Heart left ventricle (tissue), 16 donors: ENCODE results near the gene TMEM259. TPM values are rescaled to one million over a fixed set of nuclear protein-coding genes. Genes with fewer than 3 reads are reported as not detected.

ENCODE experiments used
- ATAC-seq, 4 donors: fragments of 200-7000 bp; cut with Tn5 transposase; one replicate each; pipeline ENCODE4 v1.9.1; 2020 to 2022; ENCODE audit warnings: moderate library complexity in 4 of 4, mild to moderate bottlenecking in 3 of 4, moderate number of reproducible peaks in 1 of 4
- DNase-seq, 5 donors: peaks; one replicate each; pipeline ENCODE4 v3.0.0-alpha.2; 2020
- H3K27ac ChIP-seq, 12 donors: fragments of 200-600 bp; sonication (generic) in 4 of 12; one replicate each; pipeline versions ENCODE4 v1.5.0 to v1.8.0; 2016 to 2022; ENCODE audit warnings: mild to moderate bottlenecking in 2 of 12
- H3K27me3 ChIP-seq, 9 donors: fragments of 200-600 bp; sonication (generic) in 2 of 9; one replicate each; pipeline versions ENCODE4 v1.5.1 to v1.8.0; 2016 to 2022; ENCODE audit warnings: mild to moderate bottlenecking in 3 of 9
- H3K36me3 ChIP-seq, 9 donors: fragments of 200-600 bp; sonication (generic) in 2 of 9; one replicate each; pipeline versions ENCODE4 v1.5.0 to v1.8.0; 2018 to 2022; ENCODE audit warnings: mild to moderate bottlenecking in 2 of 9
- H3K4me1 ChIP-seq, 12 donors: fragments of 200-600 bp; sonication (generic) in 4 of 12; one replicate each; pipeline versions ENCODE4 v1.5.0 to v1.8.0; 2016 to 2022; ENCODE audit warnings: mild to moderate bottlenecking in 3 of 12
- H3K4me3 ChIP-seq, 12 donors: fragments of 200-600 bp; sonication (generic) in 4 of 12; one replicate each; pipeline versions ENCODE4 v1.5.0 to v1.8.0; 2017 to 2022; ENCODE audit warnings: mild to moderate bottlenecking in 9 of 12, moderate library complexity in 4 of 12
- H3K9me3 ChIP-seq, 12 donors: fragments of 200-600 bp; sonication (generic) in 4 of 12; one replicate each; pipeline versions ENCODE4 v1.5.0 to v1.8.0; 2016 to 2022; ENCODE audit warnings: mild to moderate bottlenecking in 1 of 12
- CTCF ChIP-seq, 12 donors: fragments of 200-600 bp; sonication (generic) in 4 of 12; IDR thresholded peaks; one replicate each; pipeline versions ENCODE4 v1.5.0 to v1.8.0; 2018 to 2022; ENCODE audit warnings: antibody characterized with exemption in 12 of 12, mild to moderate bottlenecking in 5 of 12
- POLR2A ChIP-seq, 2 donors: fragments of 450-650 bp; IDR thresholded peaks; one replicate each; pipeline ENCODE4 v1.6.1; 2017; ENCODE audit warnings: antibody characterized with exemption in 2 of 2, mild to moderate bottlenecking in 2 of 2, moderate library complexity in 2 of 2
- WGBS, 4 donors: extraction: QIAGEN DNeasy Blood & Tissue Kit in 2 of 4; methylation state at CpG; one replicate each; pipeline versions ENCODE4 v1.1.5 to v1.1.7; 2013 to 2018; 5-methylcytosine and 5-hydroxymethylcytosine counted together
- intact Hi-C, 10 donors: fragments of 100-400 bp; cut with DNase I; formaldehyde crosslinking; loops; one replicate each; pipeline versions ENCODE4 v1.11.1 to v1.14.2; 2022
- polyA plus RNA-seq, 2 donors: library from polyadenylated mRNA; stranded (reverse); fragments of 200-250 nt; gene quantifications; one replicate each; pipeline ENCODE4 v1.2.3, GENCODE V29; 2013
- total RNA-seq, 9 donors: library from RNA; depleted of rRNA in 2 of 9; stranded (reverse); fragments of >200 nt in 2 of 9; fragmentation: NEBNext Ultra II Directional in 3 of 9; extraction: Animal tissue kit (Norgen Biotek cat#: 25700) in 3 of 9; gene quantifications; one replicate each; pipeline versions ENCODE4 v1.1.0 to v1.2.4, GENCODE V29; 2016 to 2023
- donor health status: ischemic (EF 13 %, LVEDD 7.1; RV severe dilation, severe dysfunction).
- donor health status: healthy with polysubstance abuse.
- donor health status: DM: no; HTN: yes; CAD: no.
- donor health status: DM: no; HTN: no; CAD: no.
- donor health status: ischemic (EF 25% LVEDD 6.9; RV normal size, moderate dysfunction).
- donor health status: ischemic (EF 25% LVEDD 5.7; RV mildly dilated, moderate dysfunction).
- donor health status: healthy.
- donor health status: DM: yes; HTN: yes; CAD: no.
- donor health status: ischemic (EF 35%, LVEDD 5.7; RV mildly dilated, moderate dysfunction).
- donor health status: nonischemic (EF 11% LVEDD 7.7; RV severe dilation, severe dysfunction).
- donor health status: DM: yes; HTN: yes; CAD: no.
- donor health status: PGD.
- donor health status: ischemic (EF 29% LVEDD 5.4; RV normal size, mild dysfunction).
- donor health status: nonischemic (EF 23%, LVEDD 6.1; RV moderate dilation, normal function).

The TMEM259 gene
- total and polyA plus RNA-seq, 11 donors = 95.1 to 189 (median 113) TPM

GRCh38 chr19:1009041-1009980, 11.6 kb downstream of the TMEM259 start:
- Histone ChIP-seq H3K27me3 (no peaks in the 10 kb centered on the region), H3K4me3 (peak overlapping the region in 1 of 12 donors; percentile 12), H3K4me1 (peaks cover 0 to 7% (median 0%) of the 10 kb centered on the region in 12 donors), H3K9me3 (no peaks in the 10 kb centered on the region), H3K27ac (peak overlapping the region in 2 of 12 donors; percentile 22 to 51), H3K36me3 (peaks cover 0 to 64% (median 49%) of the 10 kb centered on the region in 9 donors)
- intact Hi-C loops = no loop called here
- TF ChIP-seq CTCF (IDR thresholded peaks at IDR 0.05) (no peak), POLR2A (IDR thresholded peaks at IDR 0.05) (no peak)
- WGBS, 4 donors = 80 to 87% (median 85%) methylated on average over 33 to 92 of the region's 92 CpGs
- DNase-seq (peak in 1 of 5 donors; percentile 73), ATAC-seq (peak in 2 of 4 donors; percentile 4 to 38)

- Histone ChIP-seq H3K4me3 (no peak overlapping the region), H3K9me3 (no peaks in the 10 kb centered on the region), H3K4me1 (peaks cover 0 to 7% (median 0%) of the 10 kb centered on the region in 12 donors), H3K36me3 (peaks cover 0 to 55% (median 40%) of the 10 kb centered on the region in 9 donors), H3K27ac (no peak overlapping the region), H3K27me3 (peaks cover 0 to 5% (median 0%) of the 10 kb centered on the region in 9 donors)
- intact Hi-C loops = no loop called here
- TF ChIP-seq CTCF (IDR thresholded peaks at IDR 0.05) (no peak), POLR2A (IDR thresholded peaks at IDR 0.05) (no peak)
- ATAC-seq (no peak), DNase-seq (peak in 1 of 5 donors; percentile 55)
- 90 to 97% (median 95%) methylated on average over 30 to 45 of the region's 45 CpGs for WGBS, 4 donors
Observed at GRCh38 chr19:1008268-1009040, 12.5 kb downstream of the TMEM259 start.

GRCh38 chr19:1007399-1008251, 13.3 kb downstream of the TMEM259 start:
- 94 to 96% (median 95%) methylated on average over 53 to 73 of the region's 73 CpGs for WGBS, 4 donors
- intact Hi-C loops = no loop called here
- TF ChIP-seq CTCF (IDR thresholded peaks at IDR 0.05) (no peak), POLR2A (IDR thresholded peaks at IDR 0.05) (no peak)
- H3K27me3 ChIP-seq = peaks cover 0 to 10% (median 0%) of the 10 kb centered on the region in 9 donors
- no peak overlapping the region for H3K27ac ChIP-seq
- DNase-seq (peak in 1 of 5 donors; percentile 56), ATAC-seq (no peak)
- peaks cover 0 to 7% (median 0%) of the 10 kb centered on the region in 12 donors for H3K4me1 ChIP-seq
- no peaks in the 10 kb centered on the region for H3K9me3 ChIP-seq
- H3K36me3 ChIP-seq = peaks cover 0 to 47% (median 32%) of the 10 kb centered on the region in 9 donors
- no peak overlapping the region for H3K4me3 ChIP-seq
